Neural progenitor cell (in vitro differentiated cells): ENCODE data around the gene CABP2. TPM values are rescaled to one million over a fixed set of nuclear protein-coding genes. Genes with fewer than 3 reads are reported as not detected.
"Not testable (repeated sequence)": the region's sequence is repeated elsewhere in the genome, so short reads cannot be mapped to it uniquely, and the experiment has no call there.

Experiments
- DNase-seq: peaks from one replicate; pipeline ENCODE4 v3.0.0-alpha.2; 2016; ENCODE audit warnings: low spot score
- H2AFZ ChIP-seq: fragments of 200-600 bp; sonication (generic); replicated peaks from 2 replicates; pipeline ENCODE4 v1.6.1; 2016; ENCODE audit warnings: antibody characterized with exemption
- H3F3A ChIP-seq: fragments of 200-600 bp; sonication (generic); 2 replicates; pipeline ENCODE4 v1.6.1; 2016; ENCODE audit warnings: antibody characterized with exemption, low read depth
- H3K27ac ChIP-seq: fragments of 200-600 bp; sonication (generic); 2 replicates; pipeline ENCODE4 v1.5.1; 2016; ENCODE audit warnings: mild to moderate bottlenecking
- H3K27me3 ChIP-seq: fragments of 200-600 bp; sonication (generic); 2 replicates; pipeline ENCODE4 v1.6.1; 2016; ENCODE audit warnings: mild to moderate bottlenecking, moderate library complexity
- H3K36me3 ChIP-seq: fragments of 200-600 bp; sonication (generic); 2 replicates; pipeline ENCODE4 v1.5.1; 2016
- H3K4me1 ChIP-seq: fragments of 200-600 bp; sonication (generic); 2 replicates; pipeline ENCODE4 v1.6.1; 2016; ENCODE audit warnings: mixed run types
- H3K4me2 ChIP-seq: fragments of 200-600 bp; sonication (generic); 2 replicates; pipeline ENCODE4 v1.6.1; 2016
- H3K4me3 ChIP-seq: fragments of 200-600 bp; sonication (generic); 2 replicates; pipeline ENCODE4 v1.5.1; 2016
- H3K79me2 ChIP-seq: fragments of 200-600 bp; sonication (generic); 2 replicates; pipeline ENCODE4 v1.6.1; 2016; ENCODE audit warnings: low read depth
- H3K9ac ChIP-seq: fragments of 200-600 bp; sonication (generic); 2 replicates; pipeline ENCODE4 v1.6.1; 2016
- H3K9me3 ChIP-seq: fragments of 200-600 bp; sonication (generic); 2 replicates; pipeline ENCODE4 v1.5.1; 2016; ENCODE audit warnings: low read depth
- H4K20me1 ChIP-seq: fragments of 200-600 bp; sonication (generic); 2 replicates; pipeline ENCODE4 v1.6.1; 2016; ENCODE audit warnings: low read depth
- H3K27ac Mint-ChIP-seq: 3 replicates; pipeline ENCODE4 v1.8.0; 2021; ENCODE audit warnings: mixed read lengths
- H3K27me3 Mint-ChIP-seq: 2 replicates; pipeline ENCODE4 v1.8.0; 2022; ENCODE audit warnings: low read depth, mild to moderate bottlenecking, inconsistent platforms, moderate library complexity, mixed read lengths; ENCODE audit not compliant: insufficient read depth
- H3K36me3 Mint-ChIP-seq: 3 replicates; pipeline ENCODE4 v1.8.0; 2021; ENCODE audit warnings: mixed read lengths
- H3K4me1 Mint-ChIP-seq: 3 replicates; pipeline ENCODE4 v1.8.0; 2021; ENCODE audit warnings: mixed read lengths
- H3K4me3 Mint-ChIP-seq: 3 replicates; pipeline ENCODE4 v1.8.0; 2021; ENCODE audit warnings: mild to moderate bottlenecking, moderate library complexity, mixed read lengths
- H3K9me3 Mint-ChIP-seq: 3 replicates; pipeline ENCODE4 v1.8.0; 2020; ENCODE audit warnings: mixed read lengths
- CTCF ChIP-seq: fragments of 200-600 bp; sonication (generic); IDR thresholded peaks from 2 replicates; pipeline ENCODE4 v1.5.1; 2017; ENCODE audit warnings: antibody characterized with exemption, mild to moderate bottlenecking
- EZH2 ChIP-seq: fragments of 200-600 bp; sonication (generic); IDR thresholded peaks from 2 replicates; pipeline ENCODE4 v1.6.1; 2017; ENCODE audit warnings: antibody characterized with exemption, mild to moderate bottlenecking, moderate library complexity
- EZH2phosphoT487 ChIP-seq: fragments of 200-600 bp; sonication (generic); IDR thresholded peaks from 2 replicates; pipeline ENCODE4 v1.6.1; 2017; ENCODE audit warnings: antibody characterized with exemption
- total RNA-seq: library from RNA; depleted of rRNA; stranded (reverse); fragments of >200 nt; gene quantifications from 2 replicates; pipeline ENCODE4 v1.2.3, GENCODE V29; 2015; ENCODE audit warnings: low replicate concordance

CABP2 gene
- total RNA-seq, 1 donor from 2014 or later = not detected

GRCh38 chr11:67551127-67551526, 27.9 kb upstream of the CABP2 start:
- H3K4me1 Mint-ChIP-seq = no peaks in the 10 kb centered on the region

DNA sequence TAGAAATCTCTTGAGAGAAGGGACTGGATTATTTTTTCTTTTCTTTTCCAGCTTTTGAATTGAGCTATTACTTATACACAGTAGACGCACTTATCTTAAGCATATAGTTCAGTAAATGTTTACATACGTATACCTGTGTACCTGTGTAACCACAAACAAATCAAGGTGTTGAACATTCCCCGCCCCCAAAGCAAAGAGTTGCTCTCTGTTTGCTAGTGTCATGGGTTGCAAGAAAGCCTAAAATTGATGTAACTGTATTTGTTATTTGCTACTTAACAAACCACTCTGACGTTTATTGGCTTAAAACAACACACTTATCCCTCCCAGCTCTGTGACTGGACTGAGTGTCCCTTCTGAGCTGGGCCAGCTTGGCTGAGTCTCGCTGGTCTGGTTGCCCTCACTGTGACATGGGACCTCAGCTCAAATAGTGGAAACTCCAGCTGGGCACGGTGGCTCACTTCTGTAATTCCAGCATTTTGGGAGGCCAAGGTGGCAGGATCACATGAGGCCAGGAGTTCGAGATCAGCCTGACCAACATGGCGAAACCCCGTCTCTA, 25.4 kb upstream of the CABP2 start:
- H3F3A ChIP-seq = no peaks in the 10 kb centered on the region
- Mint-ChIP-seq H3K27ac (no peak overlapping the region), H3K27me3 (peaks cover 10% of the 10 kb centered on the region), H3K9me3 (peaks cover 20% of the 10 kb centered on the region), H3K36me3 (no peaks in the 10 kb centered on the region), H3K4me1 (no peaks in the 10 kb centered on the region), H3K4me3 (no peak overlapping the region)
- H3K27me3 ChIP-seq = no peaks in the 10 kb centered on the region
- no peaks in the 10 kb centered on the region for H3K4me1 ChIP-seq
- TF ChIP-seq EZH2 (no peak), EZH2phosphoT487 (no peak), CTCF (no peak)
- no peak overlapping the region for H3K27ac ChIP-seq
- H3K79me2 ChIP-seq = no peaks in the 10 kb centered on the region
- no peaks in the 10 kb centered on the region for H3K36me3 ChIP-seq
- no peak overlapping the region for H3K4me2 ChIP-seq
- no peak overlapping the region for H3K4me3 ChIP-seq
- no peak for DNase-seq
- no peak overlapping the region for H2AFZ ChIP-seq
- no peaks in the 10 kb centered on the region for H3K9me3 ChIP-seq
- no peaks in the 10 kb centered on the region for H4K20me1 ChIP-seq
- no peak overlapping the region for H3K9ac ChIP-seq

More at GRCh38 chr11:67551127-67551526, 27.9 kb upstream of the CABP2 start:
- no peaks in the 10 kb centered on the region for H3K27me3 ChIP-seq
- H4K20me1 ChIP-seq = no peaks in the 10 kb centered on the region
- no peaks in the 10 kb centered on the region for H3K4me1 ChIP-seq
- TF ChIP-seq CTCF (no peak), EZH2 (no peak), EZH2phosphoT487 (no peak)
- H3K4me3 ChIP-seq = no peak overlapping the region
- no peak overlapping the region for H3K4me2 ChIP-seq
- peaks cover 20% of the 10 kb centered on the region for H3K9me3 Mint-ChIP-seq
- H3K9ac ChIP-seq = no peak overlapping the region
- no peaks in the 10 kb centered on the region for H3K36me3 ChIP-seq
- H3K27ac ChIP-seq = no peak overlapping the region
- no peaks in the 10 kb centered on the region for H3K79me2 ChIP-seq
- no peak overlapping the region for H2AFZ ChIP-seq
- DNase-seq = no peak
- peaks cover 9% of the 10 kb centered on the region for H3K27me3 Mint-ChIP-seq
- no peaks in the 10 kb centered on the region for H3F3A ChIP-seq
- H3K9me3 ChIP-seq = no peaks in the 10 kb centered on the region
- no peak overlapping the region for H3K27ac Mint-ChIP-seq
- no peak overlapping the region for H3K4me3 Mint-ChIP-seq
- H3K36me3 Mint-ChIP-seq = no peaks in the 10 kb centered on the region

- H3K9me3 Mint-ChIP-seq = peaks cover 20% of the 10 kb centered on the region
- H3K4me1 Mint-ChIP-seq = not testable (repeated sequence)
Measured at GRCh38 chr11:67548112-67548511, 24.9 kb upstream of the CABP2 start.

DNA sequence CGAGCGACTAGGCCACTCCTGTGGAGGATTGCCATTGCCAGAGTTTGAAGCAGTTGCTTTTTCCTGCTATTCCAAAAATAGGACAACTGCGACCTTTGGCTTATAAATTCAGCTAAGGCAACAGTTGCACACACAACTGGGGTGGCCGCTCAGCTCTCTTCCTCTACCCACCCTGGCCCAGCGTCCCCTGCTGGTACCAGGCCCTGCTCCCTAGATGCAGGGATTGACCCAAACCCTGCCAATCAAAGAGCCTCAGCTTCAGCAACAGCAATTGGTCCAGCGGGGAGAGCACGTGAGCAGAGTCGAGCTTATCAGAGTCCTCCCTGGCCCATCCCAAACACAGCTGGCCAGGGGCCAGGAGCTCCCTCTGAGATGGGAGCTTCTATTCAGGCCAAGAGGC, 22.0 kb upstream of the CABP2 start:
- H3K9me3 ChIP-seq = no peaks in the 10 kb centered on the region
- H4K20me1 ChIP-seq = no peaks in the 10 kb centered on the region
- no peaks in the 10 kb centered on the region for H3K27me3 ChIP-seq
- no peak overlapping the region for H3K9ac ChIP-seq
- H3K4me2 ChIP-seq = no peak overlapping the region
- no peak overlapping the region for H3K27ac ChIP-seq
- Mint-ChIP-seq H3K27me3 (peaks cover 8% of the 10 kb centered on the region), H3K4me3 (no peak overlapping the region), H3K4me1 (peaks cover 4% of the 10 kb centered on the region), H3K27ac (peak overlapping the region; percentile 30), H3K9me3 (peaks cover 2% of the 10 kb centered on the region), H3K36me3 (no peaks in the 10 kb centered on the region)
- H3K36me3 ChIP-seq = no peaks in the 10 kb centered on the region
- H3F3A ChIP-seq = peaks cover 4% of the 10 kb centered on the region
- no peaks in the 10 kb centered on the region for H3K79me2 ChIP-seq
- TF ChIP-seq EZH2 (no peak), CTCF (peak; percentile 20)
- H2AFZ ChIP-seq = peak overlapping the region; percentile 82
- peak; percentile 60 for DNase-seq
- H3K4me3 ChIP-seq = no peak overlapping the region
- H3K4me1 ChIP-seq = peaks cover 6% of the 10 kb centered on the region

More at GRCh38 chr11:67548112-67548511, 24.9 kb upstream of the CABP2 start:
- H3K4me3 Mint-ChIP-seq, H3K36me3 ChIP-seq, H2AFZ ChIP-seq, H3K27me3 ChIP-seq, H3K27ac ChIP-seq, H3K36me3 Mint-ChIP-seq, H3K4me3 ChIP-seq, H4K20me1 ChIP-seq, DNase-seq, H3K4me1 ChIP-seq, H3K9me3 ChIP-seq, H3K9ac ChIP-seq, H3F3A ChIP-seq, H3K79me2 ChIP-seq, H3K27ac Mint-ChIP-seq, H3K4me2 ChIP-seq: not testable (repeated sequence)
- H3K27me3 Mint-ChIP-seq = peaks cover 10% of the 10 kb centered on the region
